ENCODE data around the gene CR1L.

DNA sequence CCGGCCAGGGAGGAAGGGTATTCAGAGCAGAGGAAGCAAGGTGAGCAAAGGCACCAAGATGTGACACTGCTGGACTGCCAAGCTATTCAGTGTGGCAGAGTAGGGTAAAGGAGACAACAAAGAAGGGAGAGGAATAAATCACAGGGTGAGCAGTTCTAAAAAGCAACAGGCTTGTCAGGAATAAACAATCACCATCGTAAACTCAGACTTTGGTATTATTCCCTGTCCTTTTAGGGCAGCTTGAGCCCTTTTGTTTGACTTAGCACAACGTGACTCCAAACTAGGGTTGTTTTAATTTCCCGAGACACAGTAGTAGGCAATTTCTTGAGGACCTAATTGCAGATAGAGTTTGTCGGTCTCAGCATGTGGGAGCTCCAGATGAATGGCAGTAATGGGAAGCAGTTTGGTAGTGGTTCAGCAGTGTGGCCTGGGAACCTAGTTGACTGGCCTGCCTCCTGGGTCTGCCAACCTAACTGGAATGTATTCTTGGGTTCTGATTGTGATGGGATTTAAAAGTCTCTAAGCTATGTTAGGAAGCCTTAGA, 4.3 kb downstream of the CR1L start:
- TF ChIP-seq EZH2 (IDR thresholded peaks at IDR 0.05; ENCODE audit: low read length, unreplicated experiment): no peak
- TF ChIP-seq, protein P1, sequence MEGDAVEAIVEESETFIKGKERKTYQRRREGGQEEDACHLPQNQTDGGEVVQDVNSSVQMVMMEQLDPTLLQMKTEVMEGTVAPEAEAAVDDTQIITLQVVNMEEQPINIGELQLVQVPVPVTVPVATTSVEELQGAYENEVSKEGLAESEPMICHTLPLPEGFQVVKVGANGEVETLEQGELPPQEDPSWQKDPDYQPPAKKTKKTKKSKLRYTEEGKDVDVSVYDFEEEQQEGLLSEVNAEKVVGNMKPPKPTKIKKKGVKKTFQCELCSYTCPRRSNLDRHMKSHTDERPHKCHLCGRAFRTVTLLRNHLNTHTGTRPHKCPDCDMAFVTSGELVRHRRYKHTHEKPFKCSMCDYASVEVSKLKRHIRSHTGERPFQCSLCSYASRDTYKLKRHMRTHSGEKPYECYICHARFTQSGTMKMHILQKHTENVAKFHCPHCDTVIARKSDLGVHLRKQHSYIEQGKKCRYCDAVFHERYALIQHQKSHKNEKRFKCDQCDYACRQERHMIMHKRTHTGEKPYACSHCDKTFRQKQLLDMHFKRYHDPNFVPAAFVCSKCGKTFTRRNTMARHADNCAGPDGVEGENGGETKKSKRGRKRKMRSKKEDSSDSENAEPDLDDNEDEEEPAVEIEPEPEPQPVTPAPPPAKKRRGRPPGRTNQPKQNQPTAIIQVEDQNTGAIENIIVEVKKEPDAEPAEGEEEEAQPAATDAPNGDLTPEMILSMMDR (conservative IDR thresholded peaks at IDR 0.05; ENCODE audit: low read depth, low read length): no peak

Measured in PC-3 (cell line).